ENCODE data around the gene SUGP1. TPM values are rescaled to one million over a fixed set of nuclear protein-coding genes. Genes with fewer than 3 reads are reported as not detected.

Gene SUGP1
- total and polyA plus RNA-seq, 2 of the 13 experiments (the other 11 are each of a cell fraction or from before 2014, with no cell fraction given), result 21.6 to 25.9 TPM

DNA sequence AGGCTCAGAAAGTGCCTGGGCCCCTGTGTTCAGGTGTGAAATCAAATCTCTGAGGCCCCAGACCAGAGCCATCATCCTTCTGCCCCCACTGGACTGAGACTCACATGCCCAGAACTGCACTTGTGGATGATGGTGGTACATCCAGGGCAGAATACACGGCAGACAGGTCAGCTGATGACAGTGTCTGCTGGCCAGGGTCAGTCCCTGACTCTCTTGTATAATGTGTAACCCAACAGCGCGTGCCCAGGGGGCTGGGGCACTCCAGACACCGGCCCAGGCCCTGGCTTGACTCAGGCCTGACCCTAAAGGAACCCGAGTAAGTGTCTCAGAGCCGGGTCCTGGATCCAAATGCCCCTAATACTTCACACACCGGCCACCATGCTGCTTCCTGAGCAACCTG, 47.8 kb upstream of the SUGP1 start (continued):
- TF ChIP-seq, protein P1, sequence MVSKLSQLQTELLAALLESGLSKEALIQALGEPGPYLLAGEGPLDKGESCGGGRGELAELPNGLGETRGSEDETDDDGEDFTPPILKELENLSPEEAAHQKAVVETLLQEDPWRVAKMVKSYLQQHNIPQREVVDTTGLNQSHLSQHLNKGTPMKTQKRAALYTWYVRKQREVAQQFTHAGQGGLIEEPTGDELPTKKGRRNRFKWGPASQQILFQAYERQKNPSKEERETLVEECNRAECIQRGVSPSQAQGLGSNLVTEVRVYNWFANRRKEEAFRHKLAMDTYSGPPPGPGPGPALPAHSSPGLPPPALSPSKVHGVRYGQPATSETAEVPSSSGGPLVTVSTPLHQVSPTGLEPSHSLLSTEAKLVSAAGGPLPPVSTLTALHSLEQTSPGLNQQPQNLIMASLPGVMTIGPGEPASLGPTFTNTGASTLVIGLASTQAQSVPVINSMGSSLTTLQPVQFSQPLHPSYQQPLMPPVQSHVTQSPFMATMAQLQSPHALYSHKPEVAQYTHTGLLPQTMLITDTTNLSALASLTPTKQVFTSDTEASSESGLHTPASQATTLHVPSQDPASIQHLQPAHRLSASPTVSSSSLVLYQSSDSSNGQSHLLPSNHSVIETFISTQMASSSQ (IDR thresholded peaks at IDR 0.05; ENCODE audit: low read depth), result 0 out of 2 replicates have a peak, but pooled peaks have one; percentile 13
- TF ChIP-seq, protein P1 (CRISPR knock-in tag; IDR thresholded peaks at IDR 0.05; ENCODE audit: borderline replicate concordance), result no peak
- TF ChIP-seq, protein P2, sequence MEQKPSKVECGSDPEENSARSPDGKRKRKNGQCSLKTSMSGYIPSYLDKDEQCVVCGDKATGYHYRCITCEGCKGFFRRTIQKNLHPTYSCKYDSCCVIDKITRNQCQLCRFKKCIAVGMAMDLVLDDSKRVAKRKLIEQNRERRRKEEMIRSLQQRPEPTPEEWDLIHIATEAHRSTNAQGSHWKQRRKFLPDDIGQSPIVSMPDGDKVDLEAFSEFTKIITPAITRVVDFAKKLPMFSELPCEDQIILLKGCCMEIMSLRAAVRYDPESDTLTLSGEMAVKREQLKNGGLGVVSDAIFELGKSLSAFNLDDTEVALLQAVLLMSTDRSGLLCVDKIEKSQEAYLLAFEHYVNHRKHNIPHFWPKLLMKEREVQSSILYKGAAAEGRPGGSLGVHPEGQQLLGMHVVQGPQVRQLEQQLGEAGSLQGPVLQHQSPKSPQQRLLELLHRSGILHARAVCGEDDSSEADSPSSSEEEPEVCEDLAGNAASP (CRISPR knock-in tag; IDR thresholded peaks at IDR 0.05; ENCODE audit: borderline replicate concordance), result peak; percentile 30; the same call in 1 of the 2 replicates
- peak; percentile 48; the same call in 1 of the 2 replicates for TF ChIP-seq SIN3A (IDR thresholded peaks at IDR 0.05; ENCODE audit: borderline replicate concordance, low read depth, low read length)
